Central memory CD4-positive, alpha-beta T cell (primary cell): Measurements from ENCODE around the gene ZNF831.

Experiments used
- DNase-seq: peaks from one replicate; pipeline ENCODE4 v3.0.0; 2022

ZNF831 gene

DNA sequence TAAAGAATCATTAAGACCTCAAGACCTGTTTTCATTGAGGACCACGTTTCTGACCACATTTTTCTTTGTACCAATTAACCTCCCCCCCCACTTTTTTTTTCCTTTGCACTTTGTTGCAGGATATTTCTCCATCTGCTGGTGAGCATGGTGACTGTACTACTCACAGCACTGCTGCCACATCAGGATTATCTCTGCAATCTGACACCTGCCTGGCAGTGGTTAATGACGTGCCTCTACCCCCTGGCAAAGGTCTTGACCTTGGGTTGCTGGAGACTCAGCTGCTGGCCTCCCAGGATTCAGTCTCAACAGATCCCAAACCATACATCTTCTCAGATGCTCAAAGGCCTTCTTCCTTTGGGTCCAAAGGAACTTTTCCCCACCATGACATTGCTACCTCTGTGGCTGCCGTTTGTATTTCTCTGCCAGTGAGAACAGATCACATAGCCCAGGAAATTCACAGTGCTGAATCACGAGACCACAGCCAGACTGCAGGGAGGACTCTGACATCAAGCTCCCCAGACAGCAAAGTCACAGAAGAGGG lies 90.2 kb downstream of the ZNF831 start:
- peak; percentile 50 for DNase-seq

DNA sequence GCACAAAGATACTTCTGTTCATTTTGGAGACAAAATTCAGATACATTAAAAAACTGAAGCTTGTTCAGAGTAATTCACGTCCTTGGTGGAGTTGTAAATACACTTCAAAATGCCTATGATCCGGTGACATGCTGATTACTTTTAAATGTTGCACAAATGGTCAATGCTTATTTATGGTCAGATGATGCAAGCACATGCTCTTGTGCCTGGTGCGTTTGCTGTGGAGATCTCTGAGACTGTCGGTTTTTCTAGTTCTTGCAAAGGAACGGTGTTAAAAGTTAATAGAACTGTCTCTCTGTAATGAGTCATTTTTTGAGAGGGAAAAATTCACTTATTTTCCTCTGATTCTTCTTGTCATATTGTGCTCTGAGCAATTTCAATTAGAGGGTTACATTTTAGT lies 91.6 kb downstream of the ZNF831 start:
- DNase-seq, result no peak

DNA sequence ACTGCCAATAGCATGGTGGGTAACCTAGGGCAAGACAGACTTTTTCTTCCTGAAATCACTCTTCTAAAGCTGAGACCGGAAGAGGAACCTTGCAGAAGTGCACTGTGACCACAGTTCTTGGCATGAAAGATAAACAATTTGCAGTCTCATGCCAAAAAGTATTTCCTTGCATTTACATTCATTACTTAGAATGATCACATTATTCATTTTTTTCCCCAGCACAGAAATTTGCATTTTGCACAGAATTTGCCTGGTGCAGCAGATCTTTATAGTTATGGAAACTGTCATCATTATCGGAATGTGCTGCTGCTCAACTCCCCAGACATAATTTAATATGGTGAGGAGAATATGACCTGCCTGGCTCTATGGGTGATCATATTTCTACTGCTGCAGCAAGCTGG lies 94.6 kb downstream of the ZNF831 start:
- DNase-seq, result peak; percentile 15

DNA sequence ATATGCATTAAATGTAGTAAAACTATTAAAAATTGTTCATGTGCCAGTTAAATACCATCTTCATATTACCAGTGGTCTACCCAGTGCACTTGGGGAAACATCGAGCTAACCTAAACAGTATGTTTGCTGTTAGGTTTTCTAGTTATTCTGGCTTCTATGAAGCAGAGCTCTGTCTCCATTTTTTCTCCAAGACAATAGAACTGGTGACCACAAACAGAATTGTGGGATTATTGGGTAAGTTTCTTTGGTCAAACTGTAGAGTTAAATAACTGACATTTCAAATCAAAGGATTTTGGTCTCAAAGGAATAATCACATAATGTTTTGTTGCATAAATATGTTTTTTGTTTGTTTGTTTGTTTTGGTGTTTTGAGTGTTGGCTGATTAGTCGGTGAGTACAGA lies 96.3 kb downstream of the ZNF831 start:
- DNase-seq, result no peak

DNA sequence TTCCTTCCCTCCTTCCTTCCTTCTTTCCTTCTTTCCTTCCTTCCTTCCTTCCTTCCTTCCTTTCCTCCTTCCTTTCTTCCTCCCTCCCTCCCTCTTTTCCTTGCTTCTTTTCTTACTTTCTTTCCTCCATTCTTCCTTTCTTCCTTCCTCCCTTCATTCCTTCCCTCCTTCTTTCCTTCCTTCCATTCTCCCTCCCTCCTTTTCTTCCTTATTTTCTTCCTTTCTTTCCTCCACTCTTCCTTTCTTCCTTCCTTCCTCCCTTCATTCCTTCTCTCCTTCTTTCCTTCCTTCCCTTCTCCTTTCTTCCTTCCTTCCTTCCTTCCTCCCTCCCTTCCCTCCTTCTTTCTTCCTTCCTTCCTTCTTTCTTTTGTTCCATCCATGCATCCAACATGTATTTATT lies 101.7 kb downstream of the ZNF831 start:
- DNase-seq, result no peak

DNA sequence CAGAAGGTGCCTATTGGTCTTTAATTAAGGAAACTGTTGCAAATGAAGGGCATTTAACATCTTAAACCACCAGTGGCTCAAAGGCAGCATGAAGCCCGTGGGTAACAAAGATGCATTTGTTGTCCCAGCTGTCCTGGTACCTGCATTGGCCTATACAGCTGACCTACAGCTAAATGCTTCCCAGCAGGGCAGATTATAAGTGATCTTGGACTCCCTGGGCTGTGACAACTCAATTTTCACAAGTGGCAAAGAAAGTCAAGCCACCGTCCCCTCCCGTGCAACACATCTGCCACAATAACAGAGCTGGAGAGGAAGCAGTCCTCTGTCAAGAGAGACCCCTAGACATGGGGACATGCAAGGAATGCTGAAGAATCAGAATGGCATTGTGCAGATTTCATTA lies 105.2 kb downstream of the ZNF831 start:
- DNase-seq, result no peak

DNA sequence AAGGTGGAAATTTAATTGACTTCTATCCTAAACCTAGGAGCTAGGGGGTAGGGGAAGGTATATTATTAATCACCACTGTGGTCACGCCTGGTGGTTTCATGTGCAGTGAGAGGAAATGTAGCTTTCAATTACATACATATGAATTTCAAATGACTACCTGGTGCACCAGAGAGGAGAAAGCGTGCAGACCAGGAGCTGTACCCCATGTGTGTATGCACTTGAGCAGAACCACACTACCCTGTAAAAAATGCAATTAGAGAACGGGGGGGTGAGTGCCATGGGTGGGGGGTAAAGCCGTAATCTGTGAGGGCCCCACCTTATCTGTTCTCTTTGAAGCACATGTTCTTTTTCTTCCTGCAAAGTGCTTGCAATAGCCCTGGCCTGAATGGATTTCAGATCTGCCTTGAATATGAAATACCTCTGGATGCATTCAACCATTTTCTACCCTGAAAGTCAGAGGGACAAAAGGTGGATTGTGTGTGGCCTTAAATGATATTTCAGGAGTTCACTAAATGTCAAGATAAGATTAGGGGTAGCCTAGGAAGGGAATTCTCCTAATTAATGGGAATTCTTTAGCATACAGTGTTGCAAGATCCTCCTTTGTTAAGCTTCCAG lies 105.9 kb downstream of the ZNF831 start:
- DNase-seq, result no peak

DNA sequence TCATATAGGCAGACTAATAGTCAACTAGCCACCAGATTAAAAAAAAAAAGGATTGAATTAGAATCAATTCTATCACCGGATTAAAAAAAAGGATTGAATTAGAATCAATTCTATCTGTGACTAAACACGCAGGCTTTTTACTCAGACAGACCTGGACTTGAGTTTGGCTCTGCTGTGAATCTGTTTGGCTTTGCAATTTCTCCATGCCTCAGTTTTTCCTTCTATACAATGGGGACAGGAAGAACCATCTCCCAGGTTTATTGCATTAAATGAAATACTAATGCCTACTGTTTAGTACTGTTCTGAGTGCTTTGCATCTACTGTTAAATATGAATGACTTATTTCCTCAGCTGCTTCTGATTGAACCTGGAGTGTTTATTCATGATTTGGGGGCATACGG lies 106.8 kb downstream of the ZNF831 start:
- DNase-seq, result no peak

DNA sequence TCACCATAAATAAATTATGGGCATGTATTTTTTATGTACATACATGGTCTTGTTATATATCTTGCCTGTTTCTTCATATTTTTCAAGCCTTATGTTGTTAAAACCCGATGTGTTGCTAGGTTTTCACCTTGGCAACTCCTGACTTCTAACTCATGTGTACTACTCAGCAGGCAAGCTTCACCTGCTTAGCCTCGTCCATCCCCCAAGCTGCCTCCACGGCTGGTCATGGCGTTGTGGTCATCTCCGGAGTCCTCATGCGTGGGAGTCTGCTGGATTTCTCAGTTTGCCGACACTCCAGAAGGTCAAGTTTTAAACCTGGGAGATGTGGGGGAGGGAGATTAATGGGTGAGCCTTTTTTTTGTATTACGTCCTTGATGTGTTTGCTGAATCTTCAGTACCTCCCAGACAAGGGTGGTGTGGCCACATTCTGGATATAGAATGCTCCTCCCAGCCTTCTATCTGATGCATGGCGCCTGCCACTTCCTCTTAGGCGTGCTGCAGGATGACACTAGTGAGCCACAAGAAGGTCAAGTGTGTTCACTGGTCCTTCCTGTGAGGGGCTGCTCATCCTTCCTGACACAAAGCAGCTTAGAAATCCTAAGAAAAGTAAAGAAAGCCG lies 110.2 kb downstream of the ZNF831 start:
- DNase-seq, result no peak

DNA sequence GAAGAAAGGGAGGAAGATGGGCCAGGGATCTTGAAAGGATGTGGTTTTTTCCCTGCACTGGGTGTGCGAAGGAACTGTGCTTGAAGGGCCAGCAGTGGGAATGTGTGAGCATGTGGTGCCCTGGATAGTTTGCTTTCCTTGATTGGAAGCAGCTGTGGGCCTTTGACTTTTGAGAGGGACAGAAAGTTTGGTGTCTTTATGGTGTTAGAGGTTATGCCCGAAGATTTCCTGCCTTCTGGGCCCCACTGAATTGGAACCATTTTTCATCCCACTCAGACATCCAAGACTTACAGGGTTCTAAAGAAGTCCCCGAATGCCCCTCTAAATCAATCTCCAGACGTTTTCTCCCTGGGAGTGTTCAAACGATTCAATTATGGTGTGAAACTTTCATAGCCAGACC lies 113.3 kb downstream of the ZNF831 start:
- no peak for DNase-seq

DNA sequence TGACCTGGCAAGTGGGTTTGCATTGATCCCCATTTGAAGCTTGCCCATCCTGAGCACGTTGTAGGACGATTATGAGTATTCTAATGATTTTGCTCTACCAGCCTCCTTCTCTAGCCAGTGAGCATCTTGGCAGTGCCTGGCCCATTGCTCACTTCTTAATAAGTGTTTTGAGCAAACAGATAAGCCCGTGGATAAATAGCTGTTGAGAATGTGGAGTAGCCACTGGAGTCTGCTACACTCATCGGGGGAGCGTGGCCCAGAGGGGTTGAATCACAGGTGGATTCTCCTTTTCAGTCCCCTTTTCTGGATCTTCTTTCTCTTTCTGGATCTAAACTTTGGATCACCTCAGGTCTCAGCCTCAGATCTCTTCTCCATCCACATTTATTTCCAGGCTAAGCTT lies 120.8 kb downstream of the ZNF831 start:
- DNase-seq, result no peak

DNA sequence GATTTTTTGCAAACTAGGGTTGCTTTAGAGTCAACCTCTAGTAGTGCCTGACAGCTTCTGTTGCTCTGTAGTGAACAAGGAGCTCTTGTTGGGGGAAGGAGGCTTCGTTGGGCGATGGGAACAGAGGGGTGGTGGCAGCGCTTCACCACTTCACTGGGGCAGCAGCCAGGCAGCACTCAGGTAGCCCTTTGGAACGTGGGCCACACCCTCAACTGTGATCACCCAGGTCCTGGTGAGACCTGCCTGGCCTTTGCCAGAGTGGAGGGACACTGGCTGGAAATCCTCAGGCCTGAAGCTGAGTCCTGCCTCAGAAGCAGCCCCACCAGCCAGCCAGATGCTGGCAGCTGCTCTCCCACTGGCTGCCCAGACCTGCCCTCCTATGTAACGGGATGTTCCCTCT lies 126.4 kb downstream of the ZNF831 start:
- DNase-seq, result no peak

DNA sequence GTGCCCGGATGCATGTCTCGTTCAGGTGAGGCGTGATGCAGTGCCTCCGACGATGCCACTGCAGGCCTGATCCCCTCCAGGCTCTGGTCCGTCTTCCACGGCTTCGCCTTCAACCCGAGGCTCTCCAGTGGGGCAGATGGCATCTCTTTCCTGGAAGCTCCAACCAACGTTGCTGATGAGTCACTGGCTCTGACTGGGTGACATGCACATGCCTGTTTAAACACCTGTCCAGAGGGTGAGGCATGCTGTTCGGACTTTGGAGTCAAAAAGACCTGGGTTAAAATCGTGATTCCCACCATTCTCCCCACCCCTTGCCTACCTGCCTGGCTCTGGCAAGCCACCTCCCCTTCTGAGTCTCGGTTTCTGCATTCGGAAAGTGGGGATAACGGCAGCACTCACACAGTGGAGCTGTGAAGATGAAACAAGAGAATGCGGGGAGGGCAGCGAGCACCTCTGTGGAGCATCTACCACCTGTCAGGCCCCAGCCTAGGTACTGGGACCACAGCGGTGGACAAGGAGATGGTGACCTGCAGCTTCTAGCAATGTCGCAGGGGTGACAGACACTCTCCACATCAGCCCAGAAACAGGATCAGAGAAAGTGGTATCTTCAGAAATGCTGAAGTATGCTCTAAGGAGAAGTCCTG lies 128.2 kb downstream of the ZNF831 start:
- DNase-seq, result no peak

DNA sequence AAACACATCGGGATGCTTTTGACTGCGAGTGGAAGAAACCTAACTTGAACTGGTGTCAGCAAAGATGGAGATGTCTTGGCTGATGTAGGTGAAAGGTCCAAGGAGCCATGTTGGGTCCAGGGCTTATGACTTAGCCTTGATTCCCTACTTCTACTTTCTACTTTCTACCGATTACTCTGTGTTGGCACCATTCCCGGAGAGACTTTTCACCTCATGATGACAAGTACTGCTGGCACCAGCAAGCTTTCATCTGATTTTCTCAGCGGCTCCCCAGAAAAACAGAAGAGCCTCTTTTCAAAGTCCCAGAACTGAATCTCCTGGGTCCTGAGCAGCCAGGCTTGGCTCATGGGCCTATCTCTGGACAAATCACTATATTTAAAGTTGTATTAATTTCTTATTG lies 131.9 kb downstream of the ZNF831 start:
- no peak for DNase-seq

DNA sequence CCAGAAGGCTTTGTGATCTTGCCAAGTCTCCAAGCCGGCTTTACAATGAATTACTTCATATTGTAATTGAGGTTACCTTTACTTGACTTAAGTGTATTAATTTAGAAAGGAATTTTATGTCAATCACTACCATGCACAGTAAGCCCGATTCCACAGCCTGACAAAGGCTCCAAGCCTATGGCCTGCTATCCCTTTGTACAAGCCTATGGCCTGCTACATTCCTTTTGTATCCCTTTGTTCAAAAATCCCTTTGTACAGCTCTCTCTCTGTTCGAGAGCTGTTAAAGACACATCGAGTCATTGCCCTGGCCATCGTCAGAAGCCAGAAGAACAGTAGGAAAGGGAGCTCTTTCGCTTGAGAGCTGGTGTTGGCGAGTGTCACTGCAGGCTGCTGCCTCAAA lies 134.1 kb downstream of the ZNF831 start:
- DNase-seq, result no peak

DNA sequence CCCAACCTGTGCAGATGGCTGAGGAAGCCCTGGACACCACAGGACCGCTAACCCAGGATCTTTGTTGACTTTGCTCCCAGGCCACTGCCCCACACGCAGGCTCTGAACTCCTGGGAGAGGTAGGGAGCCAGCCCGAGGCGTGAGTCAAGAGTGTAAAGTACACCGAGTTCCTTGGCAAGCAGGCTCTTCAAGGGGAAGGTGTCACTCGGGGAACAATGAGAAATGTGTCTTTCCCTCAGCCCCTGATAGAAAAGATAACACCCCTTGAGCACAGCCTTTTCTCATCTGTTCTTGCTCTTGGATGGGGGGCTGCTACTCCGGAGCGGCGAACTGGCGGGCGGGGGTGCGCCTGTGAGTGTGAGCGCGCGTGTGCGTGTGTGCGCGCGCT lies 136.3 kb downstream of the ZNF831 start:
- DNase-seq, result no peak

DNA sequence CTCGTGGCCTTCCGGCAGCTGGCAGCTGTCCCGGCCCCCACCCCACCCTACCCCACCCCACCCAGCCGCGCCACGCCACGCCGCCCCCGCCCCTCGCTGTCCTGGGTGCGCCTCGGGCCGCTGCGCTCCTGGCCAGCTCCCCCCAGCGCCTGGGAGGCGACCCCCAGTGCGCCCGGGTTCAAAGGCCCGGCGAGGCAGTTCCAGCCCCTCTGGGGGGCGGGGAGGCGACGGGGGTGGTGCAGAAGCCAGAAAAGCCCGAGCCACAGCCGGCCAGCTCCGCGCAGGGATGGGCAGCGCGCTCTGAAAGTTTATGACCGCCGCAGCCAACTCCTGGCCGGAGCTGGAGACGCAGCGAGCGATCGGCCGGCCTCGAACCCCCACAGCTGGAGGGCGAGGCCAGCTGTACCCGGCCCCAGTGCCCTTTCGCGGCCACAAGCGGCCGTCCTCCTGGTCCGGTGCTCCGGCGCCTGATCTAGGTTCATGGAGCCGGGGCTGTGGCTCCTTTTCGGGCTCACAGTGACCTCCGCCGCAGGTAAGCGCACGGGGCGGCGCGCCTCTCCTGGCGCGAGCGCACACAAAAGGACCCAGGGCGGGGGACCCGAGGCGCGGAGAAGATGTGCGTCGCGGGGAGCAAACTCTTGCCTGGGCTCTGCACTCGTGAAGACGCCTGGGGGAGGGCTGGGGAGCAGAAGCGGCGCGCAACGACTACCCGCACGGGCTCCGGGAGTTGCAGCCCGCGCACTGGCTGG lies 136.9 kb downstream of the ZNF831 start, which contains the start of gene EDN3:
TSS of gene EDN3 (plus strand) at position 279 of the 749 bp plus-strand sequence. CDS start at position 481, 202 bp downstream.
- DNase-seq, result no peak

DNA sequence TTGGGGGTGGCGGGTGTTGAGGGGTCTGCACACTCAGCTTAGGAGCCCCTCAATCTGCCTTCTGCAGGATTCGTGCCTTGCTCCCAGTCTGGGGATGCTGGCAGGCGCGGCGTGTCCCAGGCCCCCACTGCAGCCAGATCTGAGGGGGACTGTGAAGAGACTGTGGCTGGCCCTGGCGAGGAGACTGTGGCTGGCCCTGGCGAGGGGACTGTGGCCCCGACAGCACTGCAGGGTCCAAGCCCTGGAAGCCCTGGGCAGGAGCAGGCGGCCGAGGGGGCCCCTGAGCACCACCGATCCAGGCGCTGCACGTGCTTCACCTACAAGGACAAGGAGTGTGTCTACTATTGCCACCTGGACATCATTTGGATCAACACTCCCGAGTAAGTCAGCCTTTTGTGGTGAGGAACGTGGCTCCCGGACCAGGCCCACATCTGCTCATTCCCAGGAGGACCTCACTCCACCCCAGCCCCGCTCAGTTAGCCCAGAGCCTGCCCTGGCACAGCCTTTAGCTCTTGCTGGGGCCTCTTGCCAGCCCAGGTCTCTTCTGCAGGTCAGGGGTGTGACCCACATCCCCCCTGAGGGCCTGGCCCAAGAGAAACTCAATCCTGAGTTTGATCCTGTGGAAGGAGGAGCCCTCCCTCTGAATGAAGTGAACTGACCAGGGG lies 137.9 kb downstream of the ZNF831 start:
- DNase-seq, result no peak

DNA sequence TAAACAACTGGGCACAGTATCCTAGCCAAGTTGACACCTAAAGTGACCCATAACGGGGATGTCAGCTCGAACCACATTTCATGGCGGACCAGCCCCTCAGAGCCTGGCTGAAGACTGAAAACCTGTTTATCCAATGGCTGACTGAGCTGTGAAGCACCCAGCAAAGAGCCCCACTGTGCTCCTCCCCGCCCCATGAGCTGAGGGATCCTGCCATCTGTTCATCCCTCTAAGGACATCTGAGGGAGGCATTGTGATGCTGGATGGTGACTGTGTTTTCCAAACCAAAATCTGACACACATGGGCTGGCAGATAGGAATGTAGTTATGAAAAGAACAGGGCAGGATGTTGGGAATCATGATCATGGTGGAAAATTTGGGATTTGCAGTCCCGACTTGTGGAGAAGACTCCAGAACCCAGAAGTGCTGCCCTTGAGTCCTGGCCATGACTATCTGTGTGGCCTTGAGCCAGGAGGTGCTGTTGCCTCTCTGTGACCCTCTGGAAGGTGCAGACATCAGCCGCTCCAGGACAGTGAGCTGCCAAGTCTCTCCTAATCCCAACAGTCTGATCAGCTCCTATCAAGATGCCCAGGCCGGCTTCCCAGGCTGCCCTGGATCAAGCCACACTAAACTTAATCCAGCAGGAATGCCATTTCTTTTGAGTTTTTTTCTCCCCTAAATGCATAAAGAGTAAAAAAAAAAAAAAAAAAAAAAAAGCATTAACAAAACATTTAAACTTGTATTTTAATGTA lies 142.5 kb downstream of the ZNF831 start:
- DNase-seq, result no peak

DNA sequence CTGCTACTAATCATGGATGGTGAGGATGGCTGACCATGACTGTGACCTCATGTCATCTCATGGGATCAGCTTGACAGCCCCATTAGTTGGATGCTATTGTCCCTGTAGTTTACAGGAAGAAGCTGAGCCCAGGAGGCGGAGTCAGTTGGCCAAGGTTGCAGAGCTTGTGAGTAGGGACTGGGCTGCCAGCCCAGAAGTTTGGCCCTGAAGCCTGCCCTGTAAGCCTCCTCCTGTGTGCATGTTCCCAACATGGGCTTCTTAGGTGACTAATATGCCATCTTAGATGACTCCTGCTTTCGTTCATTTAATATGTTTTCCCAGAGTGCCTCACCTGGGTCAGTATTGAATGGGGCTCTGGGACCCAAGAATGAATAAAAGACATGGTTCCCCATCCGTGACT lies 143.6 kb downstream of the ZNF831 start:
- no peak for DNase-seq
